ENCODE results near the gene TFAP2A.

- TF ChIP-seq TCF7L2 (IDR thresholded peaks at IDR 0.05; ENCODE audit: borderline replicate concordance, extremely low read depth, insufficient read depth, insufficient read length) (no peak), CTCF (IDR thresholded peaks at IDR 0.05 in 2 of 3, conservative IDR thresholded peaks at IDR 0.05 in 1 of 3; ENCODE audit: borderline replicate concordance in 1 of 3, insufficient read depth in 1 of 3, low read depth in 2 of 3, low read length in 2 of 3) (no peak), MAX (IDR thresholded peaks at IDR 0.05) (no peak), POLR2A (IDR thresholded peaks at IDR 0.05; ENCODE audit: borderline replicate concordance, extremely low read depth, insufficient read depth, insufficient read length) (no peak), ATF3 (IDR thresholded peaks at IDR 0.05) (no peak), RAD21 (IDR thresholded peaks at IDR 0.05; ENCODE audit: low read depth) (no peak), POLR2AphosphoS5 (IDR thresholded peaks at IDR 0.05; ENCODE audit: low read depth, low read length) (no peak), SIN3A (IDR thresholded peaks at IDR 0.05; ENCODE audit: low read depth) (no peak)
These were observed 1.6 kb upstream of the TFAP2A start for GRCh38 chr6:10416516-10416862.
